LNCAP (cell line): ENCODE results near the gene CLEC4C.

Source experiments
- CTCF ChIP-seq: fragments of 450-650 bp; IDR thresholded peaks from 2 replicates; pipeline ENCODE4 v1.5.1; 2017; ENCODE audit warnings: mild to moderate bottlenecking

CLEC4C gene

GRCh38 chr12:7681535-7681934, 65.6 kb downstream of the CLEC4C start:
- TF ChIP-seq CTCF, result no peak
